ENCODE data around the gene AMDHD1.
"Not testable (repeated sequence)": the region's sequence is repeated elsewhere in the genome, so short reads cannot be mapped to it uniquely, and the experiment has no call there.

Gene AMDHD1

DNA sequence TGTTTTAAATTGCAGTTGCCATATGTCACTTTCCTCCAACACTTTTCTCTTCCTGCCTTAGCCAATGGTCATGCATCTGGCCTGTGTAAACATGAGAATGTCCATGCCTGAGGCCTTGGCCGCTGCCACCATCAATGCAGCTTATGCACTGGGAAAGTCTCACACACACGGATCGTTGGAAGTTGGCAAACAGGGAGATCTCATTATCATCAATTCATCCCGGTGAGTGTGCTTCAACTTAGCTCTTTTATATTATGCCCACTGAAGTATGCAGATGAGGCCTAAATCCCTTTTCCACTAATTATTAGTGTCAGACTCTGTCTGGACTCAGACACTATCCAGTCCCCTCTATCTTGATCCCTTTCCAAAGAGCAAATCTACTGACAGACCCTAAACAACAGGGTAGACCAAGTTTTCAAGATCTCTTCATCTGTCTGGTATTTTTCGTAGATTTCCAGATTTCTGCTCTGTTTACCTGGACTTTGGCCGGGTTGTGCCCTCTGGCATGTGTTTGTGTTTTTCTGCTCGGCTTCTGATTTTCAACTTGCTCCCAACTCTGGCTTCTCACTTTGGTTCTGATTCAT is 23.2 kb downstream of the AMDHD1 start:
- H3K36me3 ChIP-seq: no peaks in the 10 kb centered on the region
- no peak for DNase-seq
- TF ChIP-seq, protein P1, sequence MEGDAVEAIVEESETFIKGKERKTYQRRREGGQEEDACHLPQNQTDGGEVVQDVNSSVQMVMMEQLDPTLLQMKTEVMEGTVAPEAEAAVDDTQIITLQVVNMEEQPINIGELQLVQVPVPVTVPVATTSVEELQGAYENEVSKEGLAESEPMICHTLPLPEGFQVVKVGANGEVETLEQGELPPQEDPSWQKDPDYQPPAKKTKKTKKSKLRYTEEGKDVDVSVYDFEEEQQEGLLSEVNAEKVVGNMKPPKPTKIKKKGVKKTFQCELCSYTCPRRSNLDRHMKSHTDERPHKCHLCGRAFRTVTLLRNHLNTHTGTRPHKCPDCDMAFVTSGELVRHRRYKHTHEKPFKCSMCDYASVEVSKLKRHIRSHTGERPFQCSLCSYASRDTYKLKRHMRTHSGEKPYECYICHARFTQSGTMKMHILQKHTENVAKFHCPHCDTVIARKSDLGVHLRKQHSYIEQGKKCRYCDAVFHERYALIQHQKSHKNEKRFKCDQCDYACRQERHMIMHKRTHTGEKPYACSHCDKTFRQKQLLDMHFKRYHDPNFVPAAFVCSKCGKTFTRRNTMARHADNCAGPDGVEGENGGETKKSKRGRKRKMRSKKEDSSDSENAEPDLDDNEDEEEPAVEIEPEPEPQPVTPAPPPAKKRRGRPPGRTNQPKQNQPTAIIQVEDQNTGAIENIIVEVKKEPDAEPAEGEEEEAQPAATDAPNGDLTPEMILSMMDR (IDR thresholded peaks at IDR 0.05; ENCODE audit: low read depth, low read length): no peak
- no peak overlapping the region for H3K27ac ChIP-seq
- H3K9me3 ChIP-seq (ENCODE audit: severe bottlenecking): no peaks in the 10 kb centered on the region
- H3K4me3 ChIP-seq (ENCODE audit: low read depth, low read length): no peak overlapping the region
- H3K27me3 ChIP-seq (ENCODE audit: insufficient read depth, low read depth, severe bottlenecking): no peaks in the 10 kb centered on the region

DNA sequence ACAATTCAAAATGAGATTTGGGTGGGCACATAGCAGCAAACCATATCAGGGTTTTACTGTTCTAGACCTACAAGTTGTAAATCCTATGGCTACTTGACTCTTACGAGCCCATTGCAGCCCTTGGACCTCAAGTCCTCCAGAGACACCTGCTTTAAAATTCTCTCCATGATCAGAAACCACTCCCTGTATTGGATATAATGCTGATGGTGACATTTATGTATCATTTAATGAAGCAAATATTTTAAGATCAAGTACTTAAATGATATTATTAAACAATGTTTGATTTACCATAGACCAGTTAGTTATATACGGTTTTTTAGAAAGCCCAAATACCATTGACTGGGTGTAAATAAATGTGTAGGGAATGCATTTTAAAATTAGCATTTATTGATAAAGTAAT is 24.2 kb downstream of the AMDHD1 start:
- no peak for DNase-seq
- Histone ChIP-seq H3K27me3 (ENCODE audit: insufficient read depth, low read depth, severe bottlenecking) (no peaks in the 10 kb centered on the region), H3K9me3 (ENCODE audit: severe bottlenecking) (no peaks in the 10 kb centered on the region), H3K27ac (no peak overlapping the region), H3K36me3 (no peaks in the 10 kb centered on the region), H3K4me3 (ENCODE audit: low read depth, low read length) (no peak overlapping the region)
- TF ChIP-seq, protein P1 (IDR thresholded peaks at IDR 0.05; ENCODE audit: low read depth, low read length): no peak

DNA sequence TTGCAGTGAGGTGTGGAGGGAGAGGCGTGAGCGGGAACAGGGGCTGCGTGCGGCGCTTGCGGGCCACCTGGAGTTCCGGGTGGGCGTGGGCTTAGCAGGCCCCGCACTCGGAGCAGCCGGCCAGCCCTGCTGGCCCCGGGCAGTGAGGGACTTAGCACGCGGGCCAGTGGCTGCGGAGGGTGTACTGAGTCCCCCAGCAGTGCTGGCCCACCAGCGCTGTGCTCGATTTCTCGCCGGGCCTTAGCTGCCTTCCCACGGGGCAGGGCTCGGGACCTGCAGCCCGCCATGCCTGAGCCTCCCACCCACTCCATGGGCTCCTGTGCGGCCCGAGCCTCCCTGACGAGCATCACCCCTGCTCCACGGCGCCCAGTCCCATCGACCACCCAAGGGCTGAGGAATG is 26.0 kb downstream of the AMDHD1 start:
- H3K27ac ChIP-seq; H3K9me3 ChIP-seq (ENCODE audit: severe bottlenecking); H3K36me3 ChIP-seq; H3K27me3 ChIP-seq (ENCODE audit: insufficient read depth, low read depth, severe bottlenecking); DNase-seq; H3K4me3 ChIP-seq (ENCODE audit: low read depth, low read length): not testable (repeated sequence)

DNA sequence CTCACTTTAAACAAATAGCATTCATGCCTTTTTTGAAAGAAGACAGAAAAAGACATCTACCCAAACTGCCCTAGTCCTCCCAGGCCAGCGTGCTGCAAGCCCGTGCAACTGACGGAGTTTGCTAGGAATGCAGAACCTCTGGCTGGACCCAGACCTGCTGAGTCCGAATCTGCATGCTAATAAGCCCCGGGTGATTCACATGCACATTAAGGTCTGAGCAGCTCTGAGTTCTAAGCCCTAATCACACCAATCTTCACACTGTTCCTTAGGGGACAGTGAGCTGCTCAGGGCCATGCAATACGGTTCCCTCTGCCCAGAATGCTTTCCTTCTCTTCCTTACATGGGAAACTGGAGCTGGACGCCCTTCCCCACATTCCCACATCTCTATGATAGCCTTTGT is 27.8 kb downstream of the AMDHD1 start:
- Histone ChIP-seq H3K9me3 (ENCODE audit: severe bottlenecking) (no peaks in the 10 kb centered on the region), H3K36me3 (no peaks in the 10 kb centered on the region), H3K27ac (no peak overlapping the region), H3K27me3 (ENCODE audit: insufficient read depth, low read depth, severe bottlenecking) (no peaks in the 10 kb centered on the region), H3K4me3 (ENCODE audit: low read depth, low read length) (no peak overlapping the region)
- TF ChIP-seq, protein P1 (IDR thresholded peaks at IDR 0.05; ENCODE audit: low read depth, low read length): no peak
- no peak for DNase-seq

DNA sequence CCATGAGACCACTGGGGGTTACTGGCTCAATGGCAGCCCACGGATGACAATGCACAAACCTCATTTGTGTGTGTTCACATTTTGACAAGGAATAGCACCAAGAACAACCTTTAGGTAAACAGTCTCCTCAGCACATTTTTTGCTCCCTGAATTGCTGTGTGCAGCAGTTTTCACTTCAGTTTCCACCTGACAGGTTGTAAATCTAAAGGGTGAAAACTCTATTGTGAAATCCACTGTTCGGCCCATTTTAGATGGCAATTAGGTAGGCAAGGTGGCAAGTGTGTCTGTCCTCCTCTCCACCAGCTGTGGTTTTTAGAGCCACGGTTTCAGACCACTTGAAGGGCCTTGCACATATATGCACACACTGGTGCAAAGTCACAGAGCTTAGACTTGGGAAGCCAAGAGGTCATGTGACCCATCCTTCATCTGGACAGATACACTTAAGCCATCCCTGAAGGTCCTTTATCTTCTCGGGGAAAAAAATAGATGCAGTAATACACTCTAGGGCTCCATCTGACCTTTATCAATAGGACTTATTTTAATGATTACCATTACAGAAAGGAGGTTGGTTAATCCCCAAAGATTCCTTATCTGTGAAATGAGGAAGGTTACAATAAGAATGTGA is 29.8 kb downstream of the AMDHD1 start:
- Histone ChIP-seq H3K36me3 (no peaks in the 10 kb centered on the region), H3K27ac (peak overlapping the region; percentile 42), H3K9me3 (ENCODE audit: severe bottlenecking) (no peaks in the 10 kb centered on the region), H3K27me3 (ENCODE audit: insufficient read depth, low read depth, severe bottlenecking) (no peaks in the 10 kb centered on the region), H3K4me3 (ENCODE audit: low read depth, low read length) (peak overlapping the region; percentile 25)
- DNase-seq: peak; percentile 36
- TF ChIP-seq, protein P1 (IDR thresholded peaks at IDR 0.05; ENCODE audit: low read depth, low read length): no peak

DNA sequence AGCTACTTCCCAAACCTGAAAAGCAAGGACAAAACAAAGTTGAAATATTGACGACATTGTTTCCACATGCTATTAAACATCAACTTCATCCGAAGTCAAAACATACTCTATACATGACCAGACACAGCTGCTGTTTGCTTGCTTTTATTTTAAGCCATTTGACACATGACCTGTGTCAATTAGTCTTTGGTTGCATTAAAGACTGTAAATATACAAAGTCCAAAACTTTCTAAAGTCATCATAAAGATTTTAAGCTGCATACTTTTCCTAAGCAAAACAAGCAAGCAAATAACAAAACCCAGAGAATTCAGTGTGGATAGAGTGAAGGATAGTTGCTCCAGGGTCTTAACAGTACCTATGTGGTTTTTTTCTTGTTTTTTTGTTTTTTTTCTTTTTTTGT is 31.2 kb downstream of the AMDHD1 start:
- H3K27ac ChIP-seq: no peak overlapping the region; the same call in 1 of the 2 replicates
- no peaks in the 10 kb centered on the region for H3K36me3 ChIP-seq
- TF ChIP-seq, protein P1 (IDR thresholded peaks at IDR 0.05; ENCODE audit: low read depth, low read length): no peak
- no peak overlapping the region for H3K4me3 ChIP-seq (ENCODE audit: low read depth, low read length)
- no peak for DNase-seq
- no peaks in the 10 kb centered on the region for H3K9me3 ChIP-seq (ENCODE audit: severe bottlenecking)
- H3K27me3 ChIP-seq (ENCODE audit: insufficient read depth, low read depth, severe bottlenecking): no peaks in the 10 kb centered on the region

All from WERI-Rb-1 (cell line).